Nephron (organoid): ENCODE results near the gene PSAP.

ENCODE experiments used
- H3K27ac Mint-ChIP-seq, 3 experiments: 2 replicates each; pipeline ENCODE4 v1.8.0; 2020; ENCODE audit warnings: mixed read lengths in 3 of 3, mild to moderate bottlenecking in 2 of 3, moderate library complexity in 1 of 3
- H3K27me3 Mint-ChIP-seq: 2 replicates; pipeline ENCODE4 v1.8.0; 2021; ENCODE audit warnings: low read depth, mild to moderate bottlenecking, moderate library complexity, mixed read lengths
- H3K36me3 Mint-ChIP-seq: 2 replicates; pipeline ENCODE4 v1.8.0; 2020; ENCODE audit warnings: low read depth, mixed read lengths
- H3K4me1 Mint-ChIP-seq: 2 replicates; pipeline ENCODE4 v1.8.0; 2020; ENCODE audit warnings: mixed read lengths
- H3K4me3 Mint-ChIP-seq, 3 experiments: 2 replicates each; pipeline ENCODE4 v1.8.0; 2020; ENCODE audit warnings: mild to moderate bottlenecking in 3 of 3, mixed read lengths in 3 of 3, moderate library complexity in 2 of 3
- H3K9me3 Mint-ChIP-seq: 2 replicates; pipeline ENCODE4 v1.8.0; 2020; ENCODE audit warnings: mixed read lengths
- CTCF ChIP-seq, 3 experiments: fragments of 200-600 bp; sonication (generic); IDR thresholded peaks; one replicate each; pipeline ENCODE4 v1.5.0; 2021; ENCODE audit warnings: antibody characterized with exemption in 3 of 3; ENCODE audit not compliant: unreplicated experiment in 3 of 3

PSAP gene

GRCh38 chr10:71811351-71811750 lies 39.7 kb downstream of the PSAP start:
- Mint-ChIP-seq H3K9me3 (no peaks in the 10 kb centered on the region), H3K4me1 (no peaks in the 10 kb centered on the region), H3K4me3 (no peak overlapping the region), H3K36me3 (peaks cover 19% of the 10 kb centered on the region), H3K27me3 (peaks cover 6% of the 10 kb centered on the region), H3K27ac (no peak overlapping the region)
- TF ChIP-seq CTCF (IDR thresholded peaks at IDR 0.05; ENCODE audit: unreplicated experiment in 3 of 3) = no peak

- Mint-ChIP-seq H3K36me3 (peaks cover 9% of the 10 kb centered on the region), H3K27me3 (peaks cover 15% of the 10 kb centered on the region), H3K4me3 (no peak overlapping the region), H3K4me1 (no peaks in the 10 kb centered on the region), H3K27ac (no peak overlapping the region), H3K9me3 (no peaks in the 10 kb centered on the region)
- no peak for TF ChIP-seq CTCF (IDR thresholded peaks at IDR 0.05; ENCODE audit: unreplicated experiment in 3 of 3)
Measured at GRCh38 chr10:71810048-71810750, 40.9 kb downstream of the PSAP start.

GRCh38 chr10:71809628-71810027 lies 41.4 kb downstream of the PSAP start:
- TF ChIP-seq CTCF (IDR thresholded peaks at IDR 0.05; ENCODE audit: unreplicated experiment in 3 of 3) = no peak
- Mint-ChIP-seq H3K36me3 (peaks cover 8% of the 10 kb centered on the region), H3K27ac (no peak overlapping the region), H3K9me3 (no peaks in the 10 kb centered on the region), H3K27me3 (peaks cover 19% of the 10 kb centered on the region), H3K4me1 (no peaks in the 10 kb centered on the region), H3K4me3 (no peak overlapping the region)

GRCh38 chr10:71807557-71808510 lies 43.2 kb downstream of the PSAP start:
- peaks cover 20% of the 10 kb centered on the region for H3K27me3 Mint-ChIP-seq
- H3K27ac Mint-ChIP-seq = no peak overlapping the region
- H3K36me3 Mint-ChIP-seq = no peaks in the 10 kb centered on the region
- no peaks in the 10 kb centered on the region for H3K9me3 Mint-ChIP-seq
- no peak overlapping the region for H3K4me3 Mint-ChIP-seq
- H3K4me1 Mint-ChIP-seq = no peaks in the 10 kb centered on the region
- no peak for TF ChIP-seq CTCF (IDR thresholded peaks at IDR 0.05; ENCODE audit: unreplicated experiment in 3 of 3)

- H3K27ac Mint-ChIP-seq = no peak overlapping the region
- TF ChIP-seq CTCF (IDR thresholded peaks at IDR 0.05; ENCODE audit: unreplicated experiment in 3 of 3) = no peak
- H3K4me3 Mint-ChIP-seq = no peak overlapping the region
- H3K36me3 Mint-ChIP-seq = no peaks in the 10 kb centered on the region
- H3K27me3 Mint-ChIP-seq = peaks cover 23% of the 10 kb centered on the region
- H3K9me3 Mint-ChIP-seq = no peaks in the 10 kb centered on the region
- H3K4me1 Mint-ChIP-seq = no peaks in the 10 kb centered on the region
Measured at GRCh38 chr10:71806704-71807556, 44.1 kb downstream of the PSAP start.
